Nephron (organoid): ENCODE data around the gene SV2B.

ENCODE experiments used
- H3K27ac Mint-ChIP-seq, 3 experiments: 2 replicates each; pipeline ENCODE4 v1.8.0; 2020; ENCODE audit warnings: mixed read lengths in 3 of 3, mild to moderate bottlenecking in 2 of 3, moderate library complexity in 1 of 3
- H3K27me3 Mint-ChIP-seq: 2 replicates; pipeline ENCODE4 v1.8.0; 2021; ENCODE audit warnings: low read depth, mild to moderate bottlenecking, moderate library complexity, mixed read lengths
- H3K36me3 Mint-ChIP-seq: 2 replicates; pipeline ENCODE4 v1.8.0; 2020; ENCODE audit warnings: low read depth, mixed read lengths
- H3K4me1 Mint-ChIP-seq: 2 replicates; pipeline ENCODE4 v1.8.0; 2020; ENCODE audit warnings: mixed read lengths
- H3K4me3 Mint-ChIP-seq, 3 experiments: 2 replicates each; pipeline ENCODE4 v1.8.0; 2020; ENCODE audit warnings: mild to moderate bottlenecking in 3 of 3, mixed read lengths in 3 of 3, moderate library complexity in 2 of 3
- H3K9me3 Mint-ChIP-seq: 2 replicates; pipeline ENCODE4 v1.8.0; 2020; ENCODE audit warnings: mixed read lengths
- CTCF ChIP-seq, 3 experiments: fragments of 200-600 bp; sonication (generic); IDR thresholded peaks; one replicate each; pipeline ENCODE4 v1.5.0; 2021; ENCODE audit warnings: antibody characterized with exemption in 3 of 3; ENCODE audit not compliant: unreplicated experiment in 3 of 3

The SV2B gene

GRCh38 chr15:91186904-91187656 is 87.0 kb downstream of the SV2B start:
- Mint-ChIP-seq H3K4me1 (no peaks in the 10 kb centered on the region), H3K4me3 (no peak overlapping the region), H3K36me3 (no peaks in the 10 kb centered on the region), H3K27ac (no peak overlapping the region), H3K9me3 (no peaks in the 10 kb centered on the region), H3K27me3 (peaks cover 19% of the 10 kb centered on the region)
- no peak for TF ChIP-seq CTCF (IDR thresholded peaks at IDR 0.05; ENCODE audit: unreplicated experiment in 3 of 3)

GRCh38 chr15:91192285-91192684 is 92.2 kb downstream of the SV2B start:
- no peak overlapping the region for H3K27ac Mint-ChIP-seq
- TF ChIP-seq CTCF (IDR thresholded peaks at IDR 0.05; ENCODE audit: unreplicated experiment in 3 of 3) = no peak
- H3K9me3 Mint-ChIP-seq = no peaks in the 10 kb centered on the region
- no peaks in the 10 kb centered on the region for H3K36me3 Mint-ChIP-seq
- no peaks in the 10 kb centered on the region for H3K4me1 Mint-ChIP-seq
- no peak overlapping the region for H3K4me3 Mint-ChIP-seq
- peaks cover 16% of the 10 kb centered on the region for H3K27me3 Mint-ChIP-seq

- no peak for TF ChIP-seq CTCF (IDR thresholded peaks at IDR 0.05; ENCODE audit: unreplicated experiment in 3 of 3)
- Mint-ChIP-seq H3K36me3 (no peaks in the 10 kb centered on the region), H3K27me3 (peaks cover 16% of the 10 kb centered on the region), H3K9me3 (no peaks in the 10 kb centered on the region), H3K4me1 (no peaks in the 10 kb centered on the region), H3K4me3 (no peak overlapping the region), H3K27ac (no peak overlapping the region)
These were observed 92.8 kb downstream of the SV2B start for GRCh38 chr15:91192690-91193377.

GRCh38 chr15:91193378-91193720 is 93.3 kb downstream of the SV2B start:
- Mint-ChIP-seq H3K36me3 (no peaks in the 10 kb centered on the region), H3K27me3 (peaks cover 16% of the 10 kb centered on the region), H3K27ac (no peak overlapping the region), H3K4me3 (no peak overlapping the region), H3K4me1 (no peaks in the 10 kb centered on the region), H3K9me3 (no peaks in the 10 kb centered on the region)
- TF ChIP-seq CTCF (IDR thresholded peaks at IDR 0.05; ENCODE audit: unreplicated experiment in 3 of 3) = no peak

- H3K36me3 Mint-ChIP-seq = no peaks in the 10 kb centered on the region
- no peaks in the 10 kb centered on the region for H3K9me3 Mint-ChIP-seq
- H3K27me3 Mint-ChIP-seq = peaks cover 14% of the 10 kb centered on the region
- no peaks in the 10 kb centered on the region for H3K4me1 Mint-ChIP-seq
- H3K4me3 Mint-ChIP-seq = no peak overlapping the region
- no peak for TF ChIP-seq CTCF (IDR thresholded peaks at IDR 0.05; ENCODE audit: unreplicated experiment in 3 of 3)
- H3K27ac Mint-ChIP-seq = no peak overlapping the region
These were observed 96.1 kb downstream of the SV2B start for GRCh38 chr15:91196127-91196526.

GRCh38 chr15:91196768-91197167 is 96.7 kb downstream of the SV2B start:
- no peaks in the 10 kb centered on the region for H3K36me3 Mint-ChIP-seq
- no peaks in the 10 kb centered on the region for H3K4me1 Mint-ChIP-seq
- H3K9me3 Mint-ChIP-seq = no peaks in the 10 kb centered on the region
- no peak overlapping the region for H3K4me3 Mint-ChIP-seq
- TF ChIP-seq CTCF (IDR thresholded peaks at IDR 0.05; ENCODE audit: unreplicated experiment in 3 of 3) = no peak
- H3K27ac Mint-ChIP-seq = no peak overlapping the region
- peaks cover 14% of the 10 kb centered on the region for H3K27me3 Mint-ChIP-seq
